HepG2 (cell line): ENCODE measurements around the gene MALT1. TPM values are rescaled to one million over a fixed set of nuclear protein-coding genes. Genes with fewer than 3 reads are reported as not detected.
A peak's percentile ranks its signal among the peaks of the same experiment; 100 is the strongest.

Experiments used
- BHLHE40 ChIP-seq: IDR thresholded peaks from 2 replicates; pipeline ENCODE4 v1.6.1; 2011; ENCODE audit warnings: low read length, improper control_type of control experiment
- DNMT3B ChIP-seq: conservative IDR thresholded peaks from 2 replicates; pipeline ENCODE4 v1.6.1; 2016; ENCODE audit warnings: missing biosample characterization, control low read depth
- HES4 ChIP-seq: sonication (generic); formaldehyde crosslinking; IDR thresholded peaks from 2 replicates; pipeline ENCODE4 v1.9.0; 2021; ENCODE audit warnings: mild to moderate bottlenecking, missing genetic modification reagents, borderline replicate concordance
- HHEX ChIP-seq: IDR thresholded peaks from 2 replicates; pipeline ENCODE4 v1.6.1; 2016; ENCODE audit warnings: control low read depth
- HIVEP1 ChIP-seq: sonication (generic); formaldehyde crosslinking; IDR thresholded peaks from 2 replicates; pipeline ENCODE4 v1.4.0; 2020; ENCODE audit warnings: mild to moderate bottlenecking, missing genetic modification reagents
- HNF4G ChIP-seq, 2 experiments: sonication (generic) in 1 of 2; formaldehyde crosslinking in 1 of 2; IDR thresholded peaks; 2 replicates each; pipeline versions ENCODE4 v1.4.0 to v1.6.1; 2011 to 2020; ENCODE audit warnings: borderline replicate concordance in 2 of 2, low read depth in 2 of 2, mild to moderate bottlenecking in 2 of 2, low read length in 1 of 2, missing genetic modification reagents in 1 of 2, moderate library complexity in 1 of 2
- HNRNPK ChIP-seq: fragments of 200-400 bp; formaldehyde crosslinking; IDR thresholded peaks from 2 replicates; pipeline ENCODE4 v1.6.1; 2018; ENCODE audit warnings: low read length, low read depth, moderate library complexity, mild to moderate bottlenecking; ENCODE audit not compliant: poor library complexity, severe bottlenecking
- KAT8 ChIP-seq: IDR thresholded peaks from 2 replicates; pipeline ENCODE4 v1.6.1; 2016; ENCODE audit warnings: missing genetic modification reagents, missing compliant biosample characterization
- KDM5B ChIP-seq: sonication (generic); formaldehyde crosslinking; IDR thresholded peaks from 2 replicates; pipeline ENCODE4 v1.4.0; 2020; ENCODE audit warnings: missing genetic modification reagents, mild to moderate bottlenecking, borderline replicate concordance
- KLF15 ChIP-seq: sonication (generic); formaldehyde crosslinking; IDR thresholded peaks from 2 replicates; pipeline ENCODE4 v1.8.1; 2023; ENCODE audit warnings: borderline replicate concordance, mild to moderate bottlenecking, inconsistent platforms, missing genetic modification reagents, mixed read lengths
- POLR2AphosphoS5 ChIP-seq: IDR thresholded peaks from 2 replicates; pipeline ENCODE4 v1.6.1; 2012; ENCODE audit warnings: low read depth, low read length
- THAP11 ChIP-seq: IDR thresholded peaks from 2 replicates; pipeline ENCODE4 v1.6.1; 2016; ENCODE audit warnings: missing biosample characterization, missing genetic modification reagents
- ZBTB20 ChIP-seq: sonication (generic); formaldehyde crosslinking; IDR thresholded peaks from 2 replicates; pipeline ENCODE4 v1.8.1; 2023; ENCODE audit warnings: missing genetic modification reagents, low read depth, mild to moderate bottlenecking, borderline replicate concordance
- ZIK1 ChIP-seq: sonication (generic); formaldehyde crosslinking; IDR thresholded peaks from 2 replicates; pipeline ENCODE4 v1.5.0; 2020; ENCODE audit warnings: mild to moderate bottlenecking, low read depth, missing genetic modification reagents, borderline replicate concordance
- ZMYM4 ChIP-seq: sonication (generic); formaldehyde crosslinking; IDR thresholded peaks from 2 replicates; pipeline ENCODE4 v1.8.1; 2023; ENCODE audit warnings: mild to moderate bottlenecking, missing genetic modification reagents
- ZNF20 ChIP-seq: sonication (generic); formaldehyde crosslinking; IDR thresholded peaks from 2 replicates; pipeline ENCODE4 v1.4.0; 2020; ENCODE audit warnings: mild to moderate bottlenecking, moderate library complexity, missing genetic modification reagents
- ZNF350 ChIP-seq: sonication (generic); formaldehyde crosslinking; IDR thresholded peaks from 2 replicates; pipeline ENCODE4 v1.4.0; 2020; ENCODE audit warnings: mild to moderate bottlenecking, low read depth, missing genetic modification reagents, borderline replicate concordance
- ZNF451 ChIP-seq: sonication (generic); formaldehyde crosslinking; IDR thresholded peaks from 2 replicates; pipeline ENCODE4 v1.5.0; 2020; ENCODE audit warnings: mild to moderate bottlenecking, missing genetic modification reagents
- ZNF558 ChIP-seq: sonication (generic); formaldehyde crosslinking; IDR thresholded peaks from 2 replicates; pipeline ENCODE4 v1.9.0; 2022; ENCODE audit warnings: mild to moderate bottlenecking, missing genetic modification reagents, borderline replicate concordance
- ZNF883 ChIP-seq: sonication (generic); formaldehyde crosslinking; IDR thresholded peaks from 2 replicates; pipeline ENCODE4 v1.5.1; 2020; ENCODE audit warnings: mild to moderate bottlenecking, missing genetic modification reagents; ENCODE audit errors: not compliant biosample characterization
- polyA plus RNA-seq, 8 experiments: library from polyadenylated mRNA; depleted of rRNA in 3 of 8; stranded (reverse) in 7 of 8; unstranded in 1 of 8; fragments of >200 nt; fragmentation: Illumina TruSeq in 4 of 8; extraction: Trizol in 4 of 8; gene quantifications; 2 replicates each; pipeline versions ENCODE4 v1.2.1 to v1.2.3, GENCODE V29; 2011 to 2016; ENCODE audit warnings: low read depth in 4 of 8, missing spikeins in 1 of 8, mixed read lengths in 1 of 8; ENCODE audit not compliant: insufficient read depth in 1 of 8
- total RNA-seq, 5 experiments: library from RNA; depleted of rRNA; stranded (reverse); fragments of >200 nt; fragmentation: Illumina TruSeq; extraction: Trizol; gene quantifications; 2 replicates each; pipeline ENCODE4 v1.2.3, GENCODE V29; 2016; ENCODE audit warnings: low read depth in 1 of 5
- TF ChIP-seq, protein P1 (sequence below): sonication (generic); formaldehyde crosslinking; conservative IDR thresholded peaks from 2 replicates; pipeline ENCODE4 v1.8.0; 2022; ENCODE audit warnings: missing genetic modification reagents
- TF ChIP-seq, protein P2 (sequence below): sonication (generic); formaldehyde crosslinking; IDR thresholded peaks from 2 replicates; pipeline ENCODE4 v1.4.0; 2020; ENCODE audit warnings: mild to moderate bottlenecking, missing genetic modification reagents

Gene MALT1
- total and polyA plus RNA-seq, 2 of the 13 experiments (the other 11 are each of a cell fraction or from before 2014, with no cell fraction given) = 43.9 to 89.0 TPM

DNA sequence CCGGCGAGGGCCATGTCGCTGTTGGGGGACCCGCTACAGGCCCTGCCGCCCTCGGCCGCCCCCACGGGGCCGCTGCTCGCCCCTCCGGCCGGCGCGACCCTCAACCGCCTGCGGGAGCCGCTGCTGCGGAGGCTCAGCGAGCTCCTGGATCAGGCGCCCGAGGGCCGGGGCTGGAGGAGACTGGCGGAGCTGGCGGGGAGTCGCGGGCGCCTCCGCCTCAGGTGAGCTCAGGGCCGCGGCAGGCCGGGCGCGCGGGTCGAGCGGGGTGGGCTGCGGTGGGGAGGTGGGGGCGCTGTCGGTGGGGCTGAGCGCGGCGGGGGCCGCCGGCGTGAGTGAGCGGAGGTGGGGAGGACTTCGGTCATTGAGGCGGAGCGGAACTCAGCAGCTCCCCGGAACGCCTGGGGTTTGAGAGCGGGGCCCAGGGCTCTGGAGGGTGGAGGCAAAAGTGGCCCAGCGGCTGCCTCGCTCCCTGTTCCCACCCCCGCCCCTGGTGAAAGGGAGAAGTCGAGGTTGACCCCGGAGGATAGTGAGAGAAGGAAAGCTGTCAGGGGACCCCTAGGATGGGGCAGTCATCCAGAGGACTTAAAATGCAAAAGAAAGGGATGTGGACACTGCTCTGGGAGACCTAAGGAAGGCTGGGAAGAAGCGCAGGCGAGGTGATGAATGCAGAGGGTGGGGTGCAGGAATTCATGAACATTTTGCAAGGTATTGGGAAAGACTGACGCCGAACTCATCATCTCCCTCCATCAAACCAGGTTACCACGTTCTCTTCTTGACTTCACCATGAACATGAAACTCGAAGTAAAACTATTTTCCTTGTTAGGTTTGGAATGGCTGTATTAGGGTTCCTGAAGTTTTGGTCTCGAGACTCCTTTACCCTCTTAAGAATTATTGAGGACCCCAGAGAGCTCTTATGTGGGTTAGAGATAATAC, 633 bp downstream of the MALT1 start (continued):
- peak; percentile 69; the same call in 1 of the 2 replicates for TF ChIP-seq ZNF451
- TF ChIP-seq KDM5B (CRISPR knock-in tag) = 0 out of 2 replicates have a peak, but pooled peaks have one; percentile 13
- TF ChIP-seq ZMYM4 (CRISPR knock-in tag) = no peak
- TF ChIP-seq ZBTB20 (CRISPR knock-in tag) = no peak
- no peak for TF ChIP-seq ZNF20 (CRISPR knock-in tag)
- TF ChIP-seq BHLHE40 = no peak
- no peak for TF ChIP-seq KLF15 (CRISPR knock-in tag)
- peak; percentile 79; the same call in 1 of the 2 replicates for TF ChIP-seq HES4
- no peak for TF ChIP-seq HHEX (CRISPR knock-in tag)
- no peak for TF ChIP-seq ZIK1 (CRISPR knock-in tag)
- no peak for TF ChIP-seq KAT8
- no peak; the same call in 1 of the 2 replicates for TF ChIP-seq ZNF558 (CRISPR knock-in tag)
- TF ChIP-seq POLR2AphosphoS5 = no peak
- TF ChIP-seq, protein P1, sequence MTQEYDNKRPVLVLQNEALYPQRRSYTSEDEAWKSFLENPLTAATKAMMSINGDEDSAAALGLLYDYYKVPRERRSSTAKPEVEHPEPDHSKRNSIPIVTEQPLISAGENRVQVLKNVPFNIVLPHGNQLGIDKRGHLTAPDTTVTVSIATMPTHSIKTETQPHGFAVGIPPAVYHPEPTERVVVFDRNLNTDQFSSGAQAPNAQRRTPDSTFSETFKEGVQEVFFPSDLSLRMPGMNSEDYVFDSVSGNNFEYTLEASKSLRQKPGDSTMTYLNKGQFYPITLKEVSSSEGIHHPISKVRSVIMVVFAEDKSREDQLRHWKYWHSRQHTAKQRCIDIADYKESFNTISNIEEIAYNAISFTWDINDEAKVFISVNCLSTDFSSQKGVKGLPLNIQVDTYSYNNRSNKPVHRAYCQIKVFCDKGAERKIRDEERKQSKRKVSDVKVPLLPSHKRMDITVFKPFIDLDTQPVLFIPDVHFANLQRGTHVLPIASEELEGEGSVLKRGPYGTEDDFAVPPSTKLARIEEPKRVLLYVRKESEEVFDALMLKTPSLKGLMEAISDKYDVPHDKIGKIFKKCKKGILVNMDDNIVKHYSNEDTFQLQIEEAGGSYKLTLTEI = no peak
- TF ChIP-seq, protein P2, sequence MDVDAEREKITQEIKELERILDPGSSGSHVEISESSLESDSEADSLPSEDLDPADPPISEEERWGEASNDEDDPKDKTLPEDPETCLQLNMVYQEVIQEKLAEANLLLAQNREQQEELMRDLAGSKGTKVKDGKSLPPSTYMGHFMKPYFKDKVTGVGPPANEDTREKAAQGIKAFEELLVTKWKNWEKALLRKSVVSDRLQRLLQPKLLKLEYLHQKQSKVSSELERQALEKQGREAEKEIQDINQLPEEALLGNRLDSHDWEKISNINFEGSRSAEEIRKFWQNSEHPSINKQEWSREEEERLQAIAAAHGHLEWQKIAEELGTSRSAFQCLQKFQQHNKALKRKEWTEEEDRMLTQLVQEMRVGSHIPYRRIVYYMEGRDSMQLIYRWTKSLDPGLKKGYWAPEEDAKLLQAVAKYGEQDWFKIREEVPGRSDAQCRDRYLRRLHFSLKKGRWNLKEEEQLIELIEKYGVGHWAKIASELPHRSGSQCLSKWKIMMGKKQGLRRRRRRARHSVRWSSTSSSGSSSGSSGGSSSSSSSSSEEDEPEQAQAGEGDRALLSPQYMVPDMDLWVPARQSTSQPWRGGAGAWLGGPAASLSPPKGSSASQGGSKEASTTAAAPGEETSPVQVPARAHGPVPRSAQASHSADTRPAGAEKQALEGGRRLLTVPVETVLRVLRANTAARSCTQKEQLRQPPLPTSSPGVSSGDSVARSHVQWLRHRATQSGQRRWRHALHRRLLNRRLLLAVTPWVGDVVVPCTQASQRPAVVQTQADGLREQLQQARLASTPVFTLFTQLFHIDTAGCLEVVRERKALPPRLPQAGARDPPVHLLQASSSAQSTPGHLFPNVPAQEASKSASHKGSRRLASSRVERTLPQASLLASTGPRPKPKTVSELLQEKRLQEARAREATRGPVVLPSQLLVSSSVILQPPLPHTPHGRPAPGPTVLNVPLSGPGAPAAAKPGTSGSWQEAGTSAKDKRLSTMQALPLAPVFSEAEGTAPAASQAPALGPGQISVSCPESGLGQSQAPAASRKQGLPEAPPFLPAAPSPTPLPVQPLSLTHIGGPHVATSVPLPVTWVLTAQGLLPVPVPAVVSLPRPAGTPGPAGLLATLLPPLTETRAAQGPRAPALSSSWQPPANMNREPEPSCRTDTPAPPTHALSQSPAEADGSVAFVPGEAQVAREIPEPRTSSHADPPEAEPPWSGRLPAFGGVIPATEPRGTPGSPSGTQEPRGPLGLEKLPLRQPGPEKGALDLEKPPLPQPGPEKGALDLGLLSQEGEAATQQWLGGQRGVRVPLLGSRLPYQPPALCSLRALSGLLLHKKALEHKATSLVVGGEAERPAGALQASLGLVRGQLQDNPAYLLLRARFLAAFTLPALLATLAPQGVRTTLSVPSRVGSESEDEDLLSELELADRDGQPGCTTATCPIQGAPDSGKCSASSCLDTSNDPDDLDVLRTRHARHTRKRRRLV (CRISPR knock-in tag) = no peak
- 0 out of 2 replicates have a peak, but pooled peaks have one; percentile 0 for TF ChIP-seq THAP11
- peak; percentile 3 for TF ChIP-seq HNRNPK
- no peak for TF ChIP-seq HNF4G (IDR thresholded peaks at IDR 0.05; ENCODE audit: borderline replicate concordance, low read depth, low read length)
- no peak for TF ChIP-seq HNF4G (CRISPR knock-in tag; IDR thresholded peaks at IDR 0.05; ENCODE audit: borderline replicate concordance, low read depth)
- no peak for TF ChIP-seq ZNF350
- TF ChIP-seq ZNF883 = no peak
- TF ChIP-seq HIVEP1 = no peak
- no peak for TF ChIP-seq DNMT3B (CRISPR knock-in tag)
